MCF 10A (cell line): ENCODE results near the gene DYRK4. TPM values are rescaled to one million over a fixed set of nuclear protein-coding genes. Genes with fewer than 3 reads are reported as not detected.

Experiments used
- BruUV-seq: library from RNA; stranded (reverse); fragments of 400-500 nt; replicated peaks from 2 replicates; lab custom pipeline; 2021; lab: Mats Ljungman, UMichigan
- CTCF ChIA-PET: fragments of 300-600 bp; sonication (Branson Sonifier 250); formaldehyde crosslinking; extraction: SDS; loops from one replicate; lab custom pipeline; 2021; ENCODE audit warnings: antibody characterized with exemption, inconsistent platforms; lab: Yijun Ruan, JAX
- POLR2A ChIA-PET: fragments of 300-600, 350-650 bp; sonication (Branson Sonifier 250); formaldehyde crosslinking; extraction: SDS; loops from one replicate; lab custom pipeline; 2020; ENCODE audit warnings: antibody characterized with exemption, inconsistent platforms; lab: Yijun Ruan, JAX
- DNase-seq: peaks from one replicate; pipeline ENCODE4 v3.0.0-alpha.2; 2018; ENCODE audit not compliant: unreplicated experiment
- H3K27ac Mint-ChIP-seq: one replicate; pipeline ENCODE4 v1.8.0; 2022; ENCODE audit warnings: mild to moderate bottlenecking, low read depth, mixed read lengths; ENCODE audit not compliant: unreplicated experiment
- H3K27me3 Mint-ChIP-seq: one replicate; pipeline ENCODE4 v1.8.0; 2022; ENCODE audit warnings: mixed read lengths; ENCODE audit not compliant: insufficient read depth, unreplicated experiment
- H3K36me3 Mint-ChIP-seq: one replicate; pipeline ENCODE4 v1.8.0; 2022; ENCODE audit warnings: mild to moderate bottlenecking, moderate library complexity, mixed read lengths; ENCODE audit not compliant: insufficient read depth, unreplicated experiment
- H3K4me1 Mint-ChIP-seq: one replicate; pipeline ENCODE4 v1.8.0; 2022; ENCODE audit warnings: mixed read lengths; ENCODE audit not compliant: insufficient read depth, unreplicated experiment
- H3K4me3 Mint-ChIP-seq: one replicate; pipeline ENCODE4 v1.8.0; 2022; ENCODE audit warnings: mild to moderate bottlenecking, moderate library complexity, mixed read lengths; ENCODE audit not compliant: unreplicated experiment
- H3K9me3 Mint-ChIP-seq: one replicate; pipeline ENCODE4 v1.8.0; 2022; ENCODE audit warnings: mixed read lengths; ENCODE audit not compliant: unreplicated experiment
- intact Hi-C: fragments of 100-400 bp; cut with micrococcal nuclease; formaldehyde crosslinking; loops from 2 replicates; pipeline ENCODE4 v1.14.1; 2022
- total RNA-seq: library from RNA; stranded (reverse); gene quantifications from 2 replicates; pipeline ENCODE4 v1.2.3, GENCODE V29; 2022
- TF ChIP-seq, protein P1 (sequence below): fragments of 200-600 bp; IDR thresholded peaks from one replicate; pipeline ENCODE4 v1.8.0; 2022; ENCODE audit warnings: antibody characterized with exemption, mild to moderate bottlenecking; ENCODE audit not compliant: unreplicated experiment

Gene DYRK4
- total RNA-seq, 1 experiment from 2014 or later = 77.9 TPM

GRCh38 chr12:4569261-4569660 lies 7.3 kb downstream of the DYRK4 start:
- Mint-ChIP-seq H3K36me3 (no peaks in the 10 kb centered on the region), H3K9me3 (no peaks in the 10 kb centered on the region), H3K4me3 (no peak overlapping the region), H3K27me3 (no peaks in the 10 kb centered on the region), H3K27ac (no peak overlapping the region), H3K4me1 (no peaks in the 10 kb centered on the region)
- TF ChIP-seq, protein P1, sequence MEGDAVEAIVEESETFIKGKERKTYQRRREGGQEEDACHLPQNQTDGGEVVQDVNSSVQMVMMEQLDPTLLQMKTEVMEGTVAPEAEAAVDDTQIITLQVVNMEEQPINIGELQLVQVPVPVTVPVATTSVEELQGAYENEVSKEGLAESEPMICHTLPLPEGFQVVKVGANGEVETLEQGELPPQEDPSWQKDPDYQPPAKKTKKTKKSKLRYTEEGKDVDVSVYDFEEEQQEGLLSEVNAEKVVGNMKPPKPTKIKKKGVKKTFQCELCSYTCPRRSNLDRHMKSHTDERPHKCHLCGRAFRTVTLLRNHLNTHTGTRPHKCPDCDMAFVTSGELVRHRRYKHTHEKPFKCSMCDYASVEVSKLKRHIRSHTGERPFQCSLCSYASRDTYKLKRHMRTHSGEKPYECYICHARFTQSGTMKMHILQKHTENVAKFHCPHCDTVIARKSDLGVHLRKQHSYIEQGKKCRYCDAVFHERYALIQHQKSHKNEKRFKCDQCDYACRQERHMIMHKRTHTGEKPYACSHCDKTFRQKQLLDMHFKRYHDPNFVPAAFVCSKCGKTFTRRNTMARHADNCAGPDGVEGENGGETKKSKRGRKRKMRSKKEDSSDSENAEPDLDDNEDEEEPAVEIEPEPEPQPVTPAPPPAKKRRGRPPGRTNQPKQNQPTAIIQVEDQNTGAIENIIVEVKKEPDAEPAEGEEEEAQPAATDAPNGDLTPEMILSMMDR = no peak
- DNase-seq = no peak
- no TSS peak for BruUV-seq
- intact Hi-C loops = no loop called here
- POLR2A ChIA-PET = no interaction called here
- CTCF ChIA-PET = no interaction called here

GRCh38 chr12:4572680-4573079 lies 10.7 kb downstream of the DYRK4 start:
- no peak for DNase-seq
- Mint-ChIP-seq H3K4me1 (no peaks in the 10 kb centered on the region), H3K36me3 (no peaks in the 10 kb centered on the region), H3K9me3 (no peaks in the 10 kb centered on the region), H3K27ac (no peak overlapping the region), H3K27me3 (no peaks in the 10 kb centered on the region), H3K4me3 (no peak overlapping the region)
- ChIA-PET POLR2A (no interaction called here), CTCF (interaction anchor here (1.0 to 1.3 kb wide), 2 partner anchors 33 to 281 kb away, joined by 4 read pairs; no protein-coding TSS in a partner anchor)
- TF ChIP-seq, protein P1 = no peak
- no TSS peak for BruUV-seq
- intact Hi-C loops = loop anchor here (10.0 kb wide), 1 partner anchor 182 kb away; no protein-coding TSS in a partner anchor

DNA sequence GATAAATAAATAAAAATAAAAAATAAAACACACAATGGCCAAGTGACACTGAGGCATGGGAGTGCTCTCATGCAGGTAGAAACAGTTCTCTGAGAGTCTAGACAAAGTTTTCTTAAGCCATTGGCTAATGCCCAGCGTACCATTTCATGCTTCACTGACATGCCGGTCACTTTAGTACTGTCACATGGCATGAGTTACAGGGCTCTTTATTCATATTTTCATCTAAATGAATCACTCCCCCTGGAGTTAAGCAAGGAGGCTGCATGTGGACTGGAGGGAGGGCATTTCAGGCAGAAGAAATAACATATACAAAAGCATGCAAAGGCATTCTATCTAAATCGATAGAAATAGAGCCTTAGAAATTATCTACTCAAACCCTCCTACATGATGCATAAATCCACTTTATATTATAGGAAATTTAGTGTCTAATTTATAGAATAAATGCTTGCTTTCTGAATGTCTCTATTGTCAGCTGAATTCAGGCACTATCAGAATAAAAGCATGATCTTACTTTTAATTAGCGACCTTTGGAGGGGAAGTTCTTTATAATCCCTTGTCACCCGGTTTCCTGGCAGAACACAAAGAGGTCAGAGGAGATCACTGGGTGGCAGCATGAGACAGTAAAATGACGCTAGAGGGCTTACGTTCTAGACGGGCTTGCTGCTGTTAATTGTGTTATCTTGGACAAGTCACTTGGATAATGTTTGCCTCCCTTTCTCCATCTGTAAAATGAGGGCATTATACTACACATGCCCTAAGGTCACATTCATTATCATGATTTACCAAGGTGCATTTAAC lies 17.5 kb downstream of the DYRK4 start:
- no peaks in the 10 kb centered on the region for H3K9me3 Mint-ChIP-seq
- H3K4me3 Mint-ChIP-seq = no peak overlapping the region
- DNase-seq = no peak
- no peaks in the 10 kb centered on the region for H3K4me1 Mint-ChIP-seq
- intact Hi-C loops = loop anchor here (10.0 kb wide), 1 partner anchor 175 kb away; no protein-coding TSS in a partner anchor
- ChIA-PET CTCF (interaction anchor here (0.7 to 1.2 kb wide), 2 partner anchors 165 to 179 kb away, joined by 3 to 4 read pairs; no protein-coding TSS in a partner anchor), POLR2A (no interaction called here)
- H3K36me3 Mint-ChIP-seq = no peaks in the 10 kb centered on the region
- H3K27me3 Mint-ChIP-seq = no peaks in the 10 kb centered on the region
- BruUV-seq = no TSS peak
- no peak overlapping the region for H3K27ac Mint-ChIP-seq
- TF ChIP-seq, protein P1 = no peak

DNA sequence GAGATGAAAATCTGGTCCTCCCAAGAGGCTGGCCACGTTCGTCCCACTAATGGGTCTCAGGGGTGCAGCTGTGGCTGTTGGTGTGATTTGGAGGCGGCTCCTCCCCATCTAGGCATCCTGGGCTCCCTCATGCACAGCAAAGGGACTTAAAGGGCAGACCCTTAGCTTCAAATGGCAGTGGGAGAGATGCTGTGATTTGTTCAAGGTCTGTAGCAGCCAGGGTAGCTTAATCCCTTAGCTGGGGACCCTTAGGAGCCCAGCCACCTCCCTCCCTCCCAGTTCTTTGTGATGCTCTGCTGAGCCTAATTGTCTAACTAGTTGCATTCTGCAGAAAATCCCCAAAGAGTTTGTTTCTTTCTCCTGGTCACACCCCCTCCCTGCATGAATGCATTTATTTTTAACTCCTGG lies 18.3 kb downstream of the DYRK4 start:
- no peaks in the 10 kb centered on the region for H3K27me3 Mint-ChIP-seq
- H3K9me3 Mint-ChIP-seq = no peaks in the 10 kb centered on the region
- H3K4me1 Mint-ChIP-seq = no peaks in the 10 kb centered on the region
- H3K27ac Mint-ChIP-seq = no peak overlapping the region
- H3K36me3 Mint-ChIP-seq = peaks cover 5% of the 10 kb centered on the region
- H3K4me3 Mint-ChIP-seq = no peak overlapping the region
- no TSS peak for BruUV-seq
- CTCF ChIA-PET = interaction anchor here (0.7 to 1.2 kb wide), 3 partner anchors 165 to 1376 kb away, joined by 3 to 4 read pairs (median 3); no protein-coding TSS in a partner anchor
- intact Hi-C loops = no loop called here
- POLR2A ChIA-PET = no interaction called here
- DNase-seq = no peak
- TF ChIP-seq, protein P1 = no peak
